Endodermal cell (in vitro differentiated cells): Measurements from ENCODE around the gene TLCD1. TPM values are rescaled to one million over a fixed set of nuclear protein-coding genes. Genes with fewer than 3 reads are reported as not detected.
"Not testable (repeated sequence)": the region's sequence is repeated elsewhere in the genome, so short reads cannot be mapped to it uniquely, and the experiment has no call there.

Experiments
- DNase-seq: peaks from one replicate; pipeline ENCODE4 v3.0.0-alpha.2; 2017
- H3K27ac ChIP-seq: 2 replicates; pipeline ENCODE4 v1.5.1; 2013; ENCODE audit warnings: mild to moderate bottlenecking, low read depth, low read length, moderate library complexity
- H3K27me3 ChIP-seq: 2 replicates; pipeline ENCODE4 v1.6.1; 2013; ENCODE audit warnings: mild to moderate bottlenecking, low read length, moderate library complexity; ENCODE audit not compliant: insufficient read depth, control insufficient read depth, poor library complexity, severe bottlenecking
- H3K36me3 ChIP-seq: 2 replicates; pipeline ENCODE4 v1.7.0; 2013; ENCODE audit warnings: mild to moderate bottlenecking, low read length, moderate library complexity; ENCODE audit not compliant: control insufficient read depth, insufficient read depth
- H3K4me1 ChIP-seq: one replicate; pipeline ENCODE4 v1.7.0; 2013; ENCODE audit warnings: low read length; ENCODE audit not compliant: control insufficient read depth, insufficient read depth
- H3K4me3 ChIP-seq: 2 replicates; pipeline ENCODE4 v1.5.1; 2013; ENCODE audit warnings: mild to moderate bottlenecking, low read length, moderate library complexity
- H3K9ac ChIP-seq: 2 replicates; pipeline ENCODE4 v1.6.1; 2013; ENCODE audit warnings: mild to moderate bottlenecking, low read length, moderate library complexity; ENCODE audit not compliant: poor library complexity, severe bottlenecking; ENCODE audit errors: extremely low read depth
- H3K9me3 ChIP-seq: 2 replicates; pipeline ENCODE4 v1.6.1; 2013; ENCODE audit warnings: mild to moderate bottlenecking, low read length, moderate library complexity; ENCODE audit not compliant: control insufficient read depth
- H3K27ac Mint-ChIP-seq: 2 replicates; pipeline ENCODE4 v1.8.0; 2020; ENCODE audit warnings: mixed read lengths
- H3K27me3 Mint-ChIP-seq: 2 replicates; pipeline ENCODE4 v1.8.0; 2021; ENCODE audit warnings: mild to moderate bottlenecking, mixed read lengths; ENCODE audit not compliant: insufficient read depth
- H3K36me3 Mint-ChIP-seq: 2 replicates; pipeline ENCODE4 v1.8.0; 2020; ENCODE audit warnings: low read depth, mixed read lengths
- H3K4me1 Mint-ChIP-seq: 2 replicates; pipeline ENCODE4 v1.8.0; 2020; ENCODE audit warnings: mixed read lengths
- H3K4me3 Mint-ChIP-seq: 2 replicates; pipeline ENCODE4 v1.8.0; 2020; ENCODE audit warnings: mild to moderate bottlenecking, moderate library complexity, mixed read lengths
- H3K9me3 Mint-ChIP-seq: 2 replicates; pipeline ENCODE4 v1.8.0; 2020; ENCODE audit warnings: mild to moderate bottlenecking, mixed read lengths
- whole genome bisulfite sequencing, 2 experiments: methylation state at CpG; one replicate each; pipeline versions ENCODE4 v1.1.5 to v1.1.7; 2013; ENCODE audit warnings: missing lambda C conversion rate in 2 of 2, mixed read lengths in 1 of 2; ENCODE audit not compliant: insufficient coverage in 1 of 2, insufficient read length in 1 of 2; 5-methylcytosine and 5-hydroxymethylcytosine counted together
- total RNA-seq, 2 donors: library from RNA; stranded (reverse); fragmentation: NEBNext Ultra II Directional in 1 of 2; extraction: Animal tissue kit (Norgen Biotek cat#: 25700) in 1 of 2; gene quantifications; 2 replicates in 1 of 2; 3 replicates in 1 of 2; pipeline ENCODE4 v1.2.1, GENCODE V29; 2021
- TF ChIP-seq, protein P1 (sequence below): fragments of 200-600 bp; sonication (generic); conservative IDR thresholded peaks from 2 replicates; pipeline ENCODE4 v1.5.0; 2021; ENCODE audit warnings: antibody characterized with exemption, mild to moderate bottlenecking

Gene TLCD1
- total RNA-seq, 2 donors from 2014 or later, result 17.0 to 22.9 TPM

DNA sequence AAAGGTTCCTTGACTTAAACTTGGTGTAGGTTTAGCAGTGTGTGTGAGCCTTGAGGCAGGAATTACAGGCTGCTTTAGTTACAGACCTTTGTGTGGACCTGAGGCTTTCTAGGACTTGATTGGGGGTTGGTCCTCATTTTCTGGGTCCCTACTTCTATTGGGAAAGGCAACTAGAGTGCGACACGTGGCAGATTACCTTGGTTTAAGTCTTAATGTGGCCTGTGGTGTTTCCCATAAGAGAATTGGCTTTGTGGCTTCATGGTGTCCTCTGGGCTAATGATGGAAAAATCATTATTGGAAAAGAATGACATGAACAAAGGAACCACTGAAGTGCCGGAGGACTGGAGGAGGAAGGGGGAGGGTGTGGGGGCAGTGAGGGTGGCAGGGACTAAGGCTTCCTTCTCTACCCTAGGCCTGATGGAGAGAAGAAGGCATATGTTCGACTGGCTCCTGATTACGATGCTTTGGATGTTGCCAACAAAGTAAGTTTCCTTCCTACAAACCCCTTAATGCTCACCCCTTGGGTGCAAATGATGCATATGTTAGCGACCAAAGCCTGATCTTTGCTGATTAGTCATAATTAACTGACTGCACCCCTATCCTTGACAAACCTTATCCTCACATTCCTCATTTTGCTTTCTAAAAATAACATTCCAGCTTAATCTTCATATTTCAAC, 2.7 kb downstream of the TLCD1 start:
- Histone ChIP-seq H3K9me3 (no peaks in the 10 kb centered on the region), H3K27ac (no peak overlapping the region), H3K9ac (no peak overlapping the region), H3K4me3 (peak overlapping the region; percentile 94), H3K4me1 (peaks cover 6% of the 10 kb centered on the region), H3K36me3 (peaks cover 42% of the 10 kb centered on the region), H3K27me3 (no peaks in the 10 kb centered on the region)
- TF ChIP-seq, protein P1, sequence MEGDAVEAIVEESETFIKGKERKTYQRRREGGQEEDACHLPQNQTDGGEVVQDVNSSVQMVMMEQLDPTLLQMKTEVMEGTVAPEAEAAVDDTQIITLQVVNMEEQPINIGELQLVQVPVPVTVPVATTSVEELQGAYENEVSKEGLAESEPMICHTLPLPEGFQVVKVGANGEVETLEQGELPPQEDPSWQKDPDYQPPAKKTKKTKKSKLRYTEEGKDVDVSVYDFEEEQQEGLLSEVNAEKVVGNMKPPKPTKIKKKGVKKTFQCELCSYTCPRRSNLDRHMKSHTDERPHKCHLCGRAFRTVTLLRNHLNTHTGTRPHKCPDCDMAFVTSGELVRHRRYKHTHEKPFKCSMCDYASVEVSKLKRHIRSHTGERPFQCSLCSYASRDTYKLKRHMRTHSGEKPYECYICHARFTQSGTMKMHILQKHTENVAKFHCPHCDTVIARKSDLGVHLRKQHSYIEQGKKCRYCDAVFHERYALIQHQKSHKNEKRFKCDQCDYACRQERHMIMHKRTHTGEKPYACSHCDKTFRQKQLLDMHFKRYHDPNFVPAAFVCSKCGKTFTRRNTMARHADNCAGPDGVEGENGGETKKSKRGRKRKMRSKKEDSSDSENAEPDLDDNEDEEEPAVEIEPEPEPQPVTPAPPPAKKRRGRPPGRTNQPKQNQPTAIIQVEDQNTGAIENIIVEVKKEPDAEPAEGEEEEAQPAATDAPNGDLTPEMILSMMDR, result no peak
- peaks cover 47% of the 10 kb centered on the region for H3K36me3 Mint-ChIP-seq
- H3K9me3 Mint-ChIP-seq, result no peaks in the 10 kb centered on the region
- peak overlapping the region; percentile 89 for H3K4me3 Mint-ChIP-seq
- WGBS, 2 experiments, result 93 to 95% methylated on average over 4 to 6 of the region's 6 CpGs
- no peak for DNase-seq
- H3K27ac Mint-ChIP-seq, result peak overlapping the region; percentile 79
- peaks cover 40% of the 10 kb centered on the region for H3K4me1 Mint-ChIP-seq
- H3K27me3 Mint-ChIP-seq, result no peaks in the 10 kb centered on the region

DNA sequence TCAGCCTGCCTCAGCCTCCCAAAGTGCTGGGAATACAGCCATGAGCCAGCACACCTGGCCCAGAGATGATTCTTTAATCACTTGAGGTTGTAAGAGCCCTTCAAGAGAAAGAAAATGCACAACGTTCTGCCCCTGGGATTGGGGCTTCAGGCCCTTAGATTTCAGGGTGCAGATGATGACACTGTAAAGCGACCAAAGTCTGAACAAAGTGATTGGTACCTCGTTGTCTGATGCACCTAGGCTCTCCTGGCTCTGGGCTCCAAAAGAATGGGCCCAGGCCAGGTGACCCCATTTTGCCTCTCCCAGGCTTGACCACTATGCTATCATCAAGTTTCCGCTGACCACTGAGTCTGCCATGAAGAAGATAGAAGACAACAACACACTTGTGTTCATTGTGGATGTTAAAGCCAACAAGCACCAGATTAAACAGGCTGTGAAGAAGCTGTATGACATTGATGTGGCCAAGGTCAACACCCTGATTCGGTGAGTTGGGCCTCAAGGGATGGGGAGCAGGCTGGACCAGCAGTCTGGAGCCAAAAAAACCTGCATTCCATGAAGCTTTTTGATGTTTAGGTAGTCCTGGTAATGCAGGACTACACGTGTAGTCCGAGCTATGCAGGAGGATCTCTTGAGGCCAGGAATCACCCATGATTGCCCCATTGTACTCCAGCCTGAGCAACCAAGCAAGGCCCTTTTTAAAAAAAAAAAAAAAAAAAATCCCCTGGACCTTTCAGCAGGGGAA, 3.4 kb downstream of the TLCD1 start:
- TF ChIP-seq, protein P1, result no peak
- 87 to 93% methylated on average over 4 to 7 of the region's 7 CpGs for WGBS, 2 experiments
- peaks cover 6% of the 10 kb centered on the region for H3K4me1 ChIP-seq
- Mint-ChIP-seq H3K27me3 (no peaks in the 10 kb centered on the region), H3K9me3 (no peaks in the 10 kb centered on the region), H3K4me1 (peaks cover 42% of the 10 kb centered on the region), H3K27ac (peak overlapping the region; percentile 78), H3K4me3 (peak overlapping the region; percentile 99), H3K36me3 (peaks cover 47% of the 10 kb centered on the region)
- no peak for DNase-seq
- H3K36me3 ChIP-seq, result peaks cover 42% of the 10 kb centered on the region
- no peak overlapping the region for H3K9ac ChIP-seq
- no peaks in the 10 kb centered on the region for H3K9me3 ChIP-seq
- H3K4me3 ChIP-seq, result peak overlapping the region; percentile 94
- peak overlapping the region; percentile 16 for H3K27ac ChIP-seq
- no peaks in the 10 kb centered on the region for H3K27me3 ChIP-seq

DNA sequence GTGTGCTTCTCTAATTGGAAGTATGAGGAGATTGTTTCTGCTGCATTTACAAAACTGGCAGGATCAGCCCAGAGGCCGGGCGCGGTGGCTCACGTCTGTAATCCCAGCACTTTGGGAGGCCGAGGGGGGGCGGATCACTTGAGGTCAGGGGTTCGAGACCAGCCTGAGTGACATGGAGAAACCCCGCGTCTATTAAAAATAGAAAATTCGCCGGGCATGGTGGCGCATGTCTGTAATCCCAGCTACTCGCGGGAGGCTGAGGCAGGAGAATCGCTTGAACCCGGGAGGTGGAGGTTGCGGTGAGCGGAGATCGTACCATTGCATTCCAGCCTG, 5.1 kb downstream of the TLCD1 start:
- not testable (repeated sequence) for H3K27ac ChIP-seq, H3K27me3 ChIP-seq, H3K4me1 ChIP-seq, H3K27me3 Mint-ChIP-seq, H3K9me3 Mint-ChIP-seq, H3K9me3 ChIP-seq, DNase-seq
- peak overlapping the region; percentile 93 for H3K9ac ChIP-seq
- Mint-ChIP-seq H3K4me1 (peaks cover 47% of the 10 kb centered on the region), H3K4me3 (peak overlapping the region; percentile 99), H3K36me3 (peaks cover 47% of the 10 kb centered on the region), H3K27ac (peak overlapping the region; percentile 95)
- peaks cover 42% of the 10 kb centered on the region for H3K36me3 ChIP-seq
- WGBS, 2 experiments, result 21 to 25% methylated on average over 16 to 19 of the region's 19 CpGs
- H3K4me3 ChIP-seq, result peak overlapping the region; percentile 94
